NCI-H526 (cell line): ENCODE measurements around the gene VEGFA.
"Not testable (repeated sequence)": the region's sequence is repeated elsewhere in the genome, so short reads cannot be mapped to it uniquely, and the experiment has no call there.

Experiments
- DNase-seq, 2 experiments: peaks; one replicate each; lab custom pipeline; 2025; lab: John Stamatoyannopoulos, UW

The VEGFA gene

DNA sequence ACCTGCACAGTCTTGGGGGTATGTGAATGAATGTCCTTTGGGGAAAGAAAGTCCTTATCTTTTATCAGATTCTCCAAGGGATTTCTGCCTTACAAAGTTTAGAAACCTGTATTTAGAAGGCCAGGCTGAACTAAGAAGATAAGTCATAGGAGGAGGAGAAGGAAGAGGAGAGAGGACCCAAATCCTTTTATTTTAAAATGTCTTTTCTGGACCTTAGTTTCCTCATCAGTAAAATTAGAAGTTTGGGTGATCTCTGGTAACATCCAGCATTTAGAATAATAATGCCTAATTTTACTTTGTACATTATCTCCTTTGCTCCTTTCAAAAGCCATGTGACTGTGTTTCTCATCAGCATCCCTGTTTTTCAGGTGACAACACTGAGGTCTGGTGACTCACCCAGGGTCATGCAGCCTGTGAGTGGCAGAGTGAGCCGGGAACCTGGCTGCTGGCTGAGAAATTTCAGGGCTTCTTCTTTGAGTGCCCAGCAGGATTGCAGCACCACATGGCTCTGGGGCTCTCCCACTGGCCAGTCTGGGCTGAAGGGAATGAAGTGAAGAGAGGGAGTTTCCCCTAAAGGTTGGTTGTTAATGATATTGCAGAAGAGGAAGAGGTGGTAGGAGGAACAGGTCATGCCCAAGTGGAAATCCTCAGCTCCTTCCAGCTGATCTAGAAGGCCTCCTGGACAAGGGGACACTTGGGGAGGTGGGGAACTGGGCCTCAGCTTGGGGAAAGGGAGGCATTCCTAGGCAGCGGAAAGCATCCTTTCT lies 34.0 kb downstream of the VEGFA start:
- no peak for DNase-seq

- DNase-seq: no peak
Measured at GRCh38 chr6:43804550-43805223, 34.7 kb downstream of the VEGFA start.

- DNase-seq: no peak
Measured at GRCh38 chr6:43805699-43806042, 35.7 kb downstream of the VEGFA start.

GRCh38 chr6:43806043-43806757 lies 36.2 kb downstream of the VEGFA start:
- DNase-seq: peak; percentile 71 to 88

GRCh38 chr6:43806758-43807227 lies 36.8 kb downstream of the VEGFA start:
- no peak for DNase-seq

DNA sequence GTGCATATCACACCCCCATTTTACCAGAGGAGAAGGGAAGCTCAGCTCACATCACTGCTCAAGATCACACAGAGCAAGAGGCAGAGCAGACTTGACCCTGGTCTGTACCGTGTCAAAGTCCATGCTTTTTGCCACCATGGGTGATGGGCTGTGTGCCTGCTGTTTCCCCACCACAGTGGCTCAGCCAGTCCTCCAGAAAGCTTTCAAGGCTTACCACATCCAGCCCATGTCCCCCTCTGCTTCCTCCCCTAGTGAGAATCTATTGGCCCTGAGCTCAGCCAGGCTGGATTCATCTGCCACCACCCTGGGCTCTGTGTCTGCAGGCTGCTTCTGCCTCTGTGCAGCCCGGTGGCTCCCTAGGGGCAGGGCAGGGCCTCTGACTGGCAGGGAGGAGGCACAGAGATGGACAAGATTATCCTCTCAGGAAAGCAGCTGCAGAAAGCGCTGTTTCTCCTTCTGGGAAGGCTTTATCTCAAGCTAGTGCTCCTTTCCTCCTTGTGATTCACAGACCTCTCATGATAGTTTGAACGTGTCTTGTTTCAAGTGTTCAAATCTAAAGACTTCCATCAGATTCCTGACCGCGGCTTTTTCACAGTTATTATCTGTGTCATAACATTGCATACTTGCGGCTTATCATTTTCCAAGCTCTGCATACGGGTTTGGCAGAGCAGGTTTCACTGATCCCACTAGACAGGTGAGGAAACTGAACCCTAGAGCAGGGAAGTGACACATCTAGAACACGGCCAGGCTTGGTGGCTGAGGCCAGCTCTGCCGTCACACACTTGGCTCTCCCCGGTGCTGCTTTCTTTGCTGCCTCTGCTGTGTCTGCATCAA lies 37.4 kb downstream of the VEGFA start:
- DNase-seq: peak; percentile 60 to 88

DNA sequence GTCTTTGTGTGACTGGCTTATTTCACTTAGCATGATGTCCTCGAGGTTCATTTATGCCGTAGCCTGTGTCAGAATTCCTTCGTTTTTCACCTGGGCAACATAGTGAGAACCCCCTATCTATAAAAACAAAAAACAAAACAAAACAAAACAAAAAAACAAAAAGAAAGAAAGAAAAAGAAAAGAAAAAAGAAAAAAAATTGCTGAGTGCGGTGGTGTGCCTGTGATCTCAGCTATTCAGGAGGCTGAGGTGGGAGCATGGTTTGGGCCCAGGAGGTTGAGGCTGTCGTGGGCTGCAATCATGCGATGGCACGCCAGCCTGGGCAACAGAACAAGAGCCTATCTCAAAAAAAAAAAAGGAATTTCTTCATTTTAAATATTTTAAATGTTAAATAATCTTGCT lies 38.4 kb downstream of the VEGFA start:
- no peak for DNase-seq

GRCh38 chr6:43809417-43810305 lies 39.6 kb downstream of the VEGFA start:
- peak; percentile 39 to 80 for DNase-seq

- DNase-seq: no peak
Measured at GRCh38 chr6:43810965-43811732, 41.1 kb downstream of the VEGFA start.

- DNase-seq: no peak
Measured at GRCh38 chr6:43811733-43812099, 41.7 kb downstream of the VEGFA start.

- no peak for DNase-seq
Measured at GRCh38 chr6:43812850-43813578, 43.0 kb downstream of the VEGFA start.

DNA sequence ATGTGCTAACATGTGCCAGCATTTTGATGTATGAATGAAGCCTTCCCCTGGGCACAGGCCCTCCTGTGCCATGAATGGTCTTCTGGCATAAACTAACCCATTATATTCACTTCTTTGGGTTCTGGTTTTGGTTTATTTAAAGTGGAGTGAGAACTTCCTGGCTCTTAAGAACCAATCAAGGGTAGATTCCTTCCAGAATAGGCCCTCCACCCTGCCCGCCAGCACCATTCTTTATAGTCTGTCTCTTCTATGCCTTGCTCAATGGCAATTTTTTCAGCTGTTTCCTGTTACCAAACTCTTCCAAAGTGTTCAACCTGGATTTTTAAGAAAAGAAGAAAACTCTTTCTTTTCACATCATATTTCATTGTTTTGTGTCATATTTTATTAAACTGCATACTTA lies 44.1 kb downstream of the VEGFA start:
- no peak for DNase-seq

GRCh38 chr6:43814865-43815264 lies 44.9 kb downstream of the VEGFA start:
- no peak for DNase-seq

GRCh38 chr6:43817192-43817591 lies 47.2 kb downstream of the VEGFA start:
- peak in 1 of 2 experiments; percentile 48 for DNase-seq

DNA sequence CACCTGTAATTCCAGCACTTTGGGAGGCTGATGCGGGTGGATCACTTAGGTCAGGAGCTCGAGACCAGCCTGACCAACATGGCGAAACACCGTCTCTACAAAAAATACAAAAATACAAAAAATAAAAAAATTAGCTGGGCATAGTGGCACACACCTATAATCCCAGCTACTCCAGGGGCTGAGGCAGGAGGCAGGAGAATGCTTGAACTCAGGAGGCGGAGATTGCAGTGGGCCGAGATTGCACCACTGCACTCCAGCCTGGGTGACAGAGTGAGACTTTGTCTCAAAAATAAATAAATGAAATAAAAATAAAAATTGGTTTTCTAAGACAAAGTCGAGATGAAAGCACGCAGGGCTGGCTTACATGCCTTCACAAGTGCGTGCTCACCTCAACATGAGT lies 49.0 kb downstream of the VEGFA start:
- DNase-seq: not testable (repeated sequence)

DNA sequence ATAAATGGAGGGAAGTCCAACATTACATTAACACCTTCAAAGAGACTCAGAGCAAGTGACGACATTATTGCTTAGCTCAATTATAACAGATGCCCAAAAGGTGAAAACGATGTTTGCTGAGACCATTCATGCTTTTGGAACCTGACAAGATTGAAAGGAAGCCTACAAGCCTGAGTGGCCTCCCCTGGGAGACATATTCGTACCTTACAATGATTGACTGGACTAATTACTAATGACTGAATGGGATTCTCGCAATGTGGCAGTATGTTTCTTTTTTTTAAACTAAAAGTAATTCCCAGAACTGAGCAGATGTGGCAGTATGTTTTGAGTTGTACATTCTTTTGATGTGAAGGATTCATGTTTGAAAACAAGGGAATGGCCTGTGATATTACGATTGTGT lies 49.9 kb downstream of the VEGFA start:
- no peak for DNase-seq

GRCh38 chr6:43820486-43820885 lies 50.5 kb downstream of the VEGFA start:
- DNase-seq: no peak

GRCh38 chr6:43821101-43821886 lies 51.3 kb downstream of the VEGFA start:
- DNase-seq: no peak

DNA sequence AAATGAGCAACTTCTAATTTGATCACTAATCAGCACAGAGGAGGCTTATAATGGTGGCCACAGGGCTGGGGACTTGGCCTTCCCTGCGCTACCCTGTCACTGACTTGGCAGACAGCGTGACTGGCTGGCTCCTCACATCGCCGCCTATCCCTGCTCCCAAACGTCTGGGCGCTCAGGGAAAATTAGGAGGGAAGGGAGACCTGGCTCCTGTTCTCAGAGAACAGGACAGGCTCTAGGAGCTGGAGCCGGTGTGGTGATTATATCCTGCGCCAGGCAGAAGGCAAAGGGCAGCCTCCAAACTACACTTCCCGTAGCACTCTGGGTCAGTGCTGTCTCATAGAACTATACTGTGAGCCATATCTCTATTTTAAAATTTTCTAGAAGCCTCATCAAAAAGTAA lies 53.4 kb downstream of the VEGFA start:
- no peak for DNase-seq
